Gastroesophageal sphincter (tissue), 4 donors: ENCODE data around the gene ATXN2L. TPM values are rescaled to one million over a fixed set of nuclear protein-coding genes. Genes with fewer than 3 reads are reported as not detected.

Experiments used
- ATAC-seq: fragments of 150-250 bp; one replicate; pipeline ENCODE4 v1.9.1; 2016; ENCODE audit warnings: mild to moderate bottlenecking, moderate library complexity
- H3K27ac ChIP-seq, 4 donors: fragments of 200-600 bp; sonication (generic) in 3 of 4; 1 replicate in 3 of 4; 2 replicates in 1 of 4; pipeline ENCODE4 v1.5.1; 2016 to 2019
- H3K27me3 ChIP-seq: fragments of 200-600 bp; sonication (generic); one replicate; pipeline ENCODE4 v1.5.1; 2019
- H3K36me3 ChIP-seq, 2 donors: fragments of 200-600 bp; sonication (generic); one replicate each; pipeline ENCODE4 v1.5.1; 2019; ENCODE audit warnings: control low read depth in 1 of 2
- H3K4me1 ChIP-seq, 3 donors: fragments of 200-600 bp; sonication (generic); 1 replicate in 2 of 3; 2 replicates in 1 of 3; pipeline ENCODE4 v1.5.1; 2016 to 2019; ENCODE audit warnings: control low read depth in 2 of 3
- H3K4me3 ChIP-seq, 2 donors: fragments of 200-600 bp; sonication (generic); one replicate each; pipeline ENCODE4 v1.5.1; 2019; ENCODE audit warnings: mild to moderate bottlenecking in 1 of 2, moderate library complexity in 1 of 2
- H3K9me3 ChIP-seq, 3 donors: fragments of 200-600 bp; sonication (generic); one replicate each; pipeline ENCODE4 v1.5.1; 2017 to 2019; ENCODE audit warnings: control low read depth in 2 of 3
- CTCF ChIP-seq, 4 experiments: fragments of 200-600 bp in 2 of 4; fragments of 450-650 bp in 2 of 4; sonication (generic) in 1 of 4; IDR thresholded peaks; one replicate each; pipeline ENCODE4 v1.5.1; 2017 to 2019; ENCODE audit warnings: antibody characterized with exemption in 4 of 4, mild to moderate bottlenecking in 2 of 4, moderate library complexity in 2 of 4
- EP300 ChIP-seq: sonication (generic); formaldehyde crosslinking; IDR thresholded peaks from one replicate; pipeline ENCODE4 v1.6.1; 2017; ENCODE audit warnings: antibody characterized with exemption, mild to moderate bottlenecking
- POLR2A ChIP-seq, 2 donors: fragments of 450-650 bp; IDR thresholded peaks; one replicate each; pipeline ENCODE4 v1.6.1; 2017; ENCODE audit warnings: antibody characterized with exemption in 2 of 2, mild to moderate bottlenecking in 2 of 2, moderate library complexity in 1 of 2
- POLR2AphosphoS5 ChIP-seq: sonication (generic); formaldehyde crosslinking; IDR thresholded peaks from one replicate; pipeline ENCODE4 v1.6.1; 2017; ENCODE audit warnings: antibody characterized with exemption
- WGBS, 2 donors: methylation state at CpG; one replicate each; pipeline ENCODE4 v1.1.5; 2018; ENCODE audit warnings: low coverage in 1 of 2; 5-methylcytosine and 5-hydroxymethylcytosine counted together
- total RNA-seq, 4 donors: library from RNA; depleted of rRNA; stranded (reverse); fragments of >200 nt; gene quantifications; one replicate each; pipeline ENCODE4 v1.1.0, GENCODE V29; 2016

Gene ATXN2L
- total RNA-seq, 4 donors from 2014 or later, result 44.4 to 65.1 (median 56.9) TPM

DNA sequence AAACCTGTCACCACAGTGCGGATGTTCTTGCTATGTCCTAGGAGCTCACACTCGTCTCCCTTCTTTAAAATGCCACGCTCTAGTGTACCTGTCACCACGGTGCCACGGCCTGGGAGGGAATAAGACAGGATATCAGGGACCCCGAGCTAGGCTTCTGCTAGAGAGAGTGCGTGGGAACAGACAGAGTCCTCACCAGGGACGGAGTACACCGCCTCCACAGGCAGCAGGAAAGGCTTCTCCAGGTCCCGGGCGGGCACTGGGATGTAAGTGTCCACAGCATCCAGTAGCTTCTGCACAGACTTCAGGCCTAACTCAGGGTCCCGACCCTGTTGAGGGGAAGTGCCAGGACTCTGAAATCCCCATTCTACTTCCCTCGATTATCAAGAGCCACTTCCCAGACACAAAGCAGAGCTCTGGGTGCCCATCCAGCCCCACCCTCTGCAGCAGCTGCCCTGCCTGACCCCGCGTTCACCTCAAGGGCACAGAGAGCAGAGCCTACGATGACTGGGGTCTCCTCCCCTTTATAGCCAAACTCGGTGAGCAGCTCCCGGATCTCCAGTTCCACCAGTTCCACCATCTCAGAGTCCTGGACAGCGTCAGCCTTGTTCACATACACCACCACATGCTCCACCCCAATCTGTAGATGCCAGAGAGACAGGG lies 21.6 kb downstream of the ATXN2L start:
- WGBS, 2 donors, result 75 to 76% methylated on average over 4 to 10 of the region's 19 CpGs
- H3K4me1 ChIP-seq, result peaks cover 0 to 40% (median 17%) of the 10 kb centered on the region in 3 donors
- ATAC-seq, result no peak

GRCh38 chr16:28845293-28845692 lies 22.5 kb downstream of the ATXN2L start:
- peaks cover 0 to 32% (median 17%) of the 10 kb centered on the region in 3 donors for H3K4me1 ChIP-seq
- H3K9me3 ChIP-seq, result no peaks in the 10 kb centered on the region
- peak overlapping the region; percentile 59 to 96 for H3K4me3 ChIP-seq
- H3K27me3 ChIP-seq, result no peaks in the 10 kb centered on the region
- H3K27ac ChIP-seq, result peak overlapping the region in 2 of 4 donors; percentile 90 to 92
- peaks cover 0 to 40% of the 10 kb centered on the region in 2 donors for H3K36me3 ChIP-seq
- ATAC-seq, result no peak
- TF ChIP-seq POLR2A (IDR thresholded peaks at IDR 0.05) (no peak), POLR2AphosphoS5 (no peak), CTCF (IDR thresholded peaks at IDR 0.05) (no peak), EP300 (no peak)
- WGBS, 2 donors, result 58 to 94% methylated on average over 2 to 8 of the region's 10 CpGs

More for the DNA sequence above, 21.6 kb downstream of the ATXN2L start:
- H3K4me3 ChIP-seq, result no peak overlapping the region
- no peak overlapping the region for H3K27ac ChIP-seq
- no peaks in the 10 kb centered on the region for H3K9me3 ChIP-seq
- TF ChIP-seq POLR2A (IDR thresholded peaks at IDR 0.05) (no peak), EP300 (no peak), POLR2AphosphoS5 (no peak), CTCF (IDR thresholded peaks at IDR 0.05) (no peak)
- H3K36me3 ChIP-seq, result peaks cover 0 to 40% of the 10 kb centered on the region in 2 donors
- H3K27me3 ChIP-seq, result no peaks in the 10 kb centered on the region

DNA sequence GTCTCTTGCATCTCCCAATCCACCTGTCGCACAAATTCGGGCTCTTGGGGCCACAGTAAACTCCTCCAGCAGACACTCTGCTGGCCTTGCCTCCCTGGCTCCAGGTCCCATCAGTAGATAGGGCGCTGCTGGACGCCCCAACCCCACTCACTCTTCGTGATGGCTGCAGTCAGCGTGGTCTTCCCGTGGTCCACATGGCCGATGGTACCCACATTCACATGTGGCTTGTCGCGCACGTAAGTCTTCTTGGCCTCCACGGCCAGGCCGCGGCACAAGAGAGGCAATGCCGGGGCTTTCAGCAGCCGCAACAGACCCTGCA lies 22.9 kb downstream of the ATXN2L start:
- Histone ChIP-seq H3K4me3 (peak overlapping the region; percentile 59 to 96), H3K27ac (peak overlapping the region; percentile 44 to 93 (median 91)), H3K4me1 (peaks cover 0 to 32% (median 17%) of the 10 kb centered on the region in 3 donors), H3K27me3 (no peaks in the 10 kb centered on the region), H3K36me3 (peaks cover 0 to 40% of the 10 kb centered on the region in 2 donors), H3K9me3 (no peaks in the 10 kb centered on the region)
- no peak for ATAC-seq
- TF ChIP-seq CTCF (IDR thresholded peaks at IDR 0.05) (no peak), EP300 (no peak), POLR2A (IDR thresholded peaks at IDR 0.05) (no peak)
- 2 to 18% methylated on average over 2 to 8 of the region's 16 CpGs for WGBS, 2 donors

DNA sequence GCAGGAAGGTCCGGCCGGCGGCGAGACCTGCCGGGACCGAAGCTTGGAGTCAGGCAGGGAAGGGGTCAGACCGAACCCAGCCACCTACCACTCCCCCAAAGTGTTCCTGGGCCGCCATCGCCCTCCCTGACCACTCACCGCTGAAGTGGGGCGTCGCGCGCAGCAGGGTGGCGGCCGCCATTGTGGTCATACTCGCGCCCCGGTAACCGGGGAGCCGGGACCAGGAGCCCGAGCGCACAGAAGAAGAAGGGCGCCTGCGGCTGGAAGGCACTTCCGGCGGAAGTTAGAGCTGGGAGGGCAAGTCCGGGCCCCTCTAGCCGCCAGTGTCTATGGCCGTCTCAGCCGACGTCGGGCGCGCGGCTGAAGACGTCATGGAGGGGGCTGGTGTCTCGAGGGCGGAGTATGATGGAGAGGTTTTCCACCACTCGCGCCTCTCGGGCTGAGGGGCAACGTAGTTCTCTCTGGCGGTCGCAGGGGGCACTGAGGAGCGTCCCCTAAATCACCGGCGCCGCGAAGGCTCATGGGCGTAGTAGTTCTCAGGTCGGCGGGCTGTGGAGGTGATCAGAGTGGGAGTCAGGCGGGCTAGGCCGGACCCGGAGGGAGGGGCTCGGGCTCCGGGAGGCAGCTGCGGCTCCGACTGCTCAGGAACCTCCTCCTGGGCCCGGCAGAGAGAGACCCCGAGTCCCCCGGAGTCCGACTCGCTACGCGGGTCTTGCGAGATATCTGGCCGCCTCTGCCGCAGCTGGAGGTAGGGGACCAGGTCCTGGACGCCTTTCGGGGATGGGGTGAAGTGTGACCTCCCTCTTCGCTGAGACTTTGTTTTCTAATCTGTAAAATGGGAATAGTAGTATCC lies 23.5 kb downstream of the ATXN2L start, which contains the start of gene TUFM:
TSS of gene TUFM (minus strand) at position 269 of the 853 bp plus-strand sequence. CDS start at position 190, 79 bp downstream.
- H3K9me3 ChIP-seq, result no peaks in the 10 kb centered on the region
- whole genome bisulfite sequencing, 2 donors, result 0% methylated on average over 5 to 8 of the region's 73 CpGs
- peaks cover 0 to 32% (median 17%) of the 10 kb centered on the region in 3 donors for H3K4me1 ChIP-seq
- peak within 1 kb of the TSS; percentile 59 to 96 for H3K4me3 ChIP-seq
- H3K36me3 ChIP-seq, result peaks cover 0 to 39% of the 10 kb centered on the region in 2 donors
- H3K27ac ChIP-seq, result peak within 1 kb of the TSS; percentile 67 to 93 (median 91)
- H3K27me3 ChIP-seq, result no peaks in the 10 kb centered on the region
- peak; percentile 73 for TF ChIP-seq POLR2AphosphoS5
- peak in 3 of 4 experiments; percentile 66 to 77 (median 69) for TF ChIP-seq CTCF (IDR thresholded peaks at IDR 0.05)
- TF ChIP-seq POLR2A (IDR thresholded peaks at IDR 0.05), result peak; percentile 30 to 43
- no peak for TF ChIP-seq EP300
- ATAC-seq, result peak; percentile 99
